NB4 (cell line): ENCODE data around the gene MYO15A.

Source experiments
- CTCF ChIP-seq: IDR thresholded peaks from one replicate; pipeline ENCODE4 v1.5.1; 2012; ENCODE audit warnings: low read depth, low read length
- MYC ChIP-seq: IDR thresholded peaks from 2 replicates; pipeline ENCODE4 v1.6.1; 2011; ENCODE audit warnings: low read depth, low read length
- POLR2A ChIP-seq: IDR thresholded peaks from 2 replicates; pipeline ENCODE4 v1.6.1; 2011; ENCODE audit warnings: mild to moderate bottlenecking; ENCODE audit not compliant: insufficient read length; ENCODE audit errors: extremely low read depth

- TF ChIP-seq CTCF: no peak
- TF ChIP-seq POLR2A: no peak
- TF ChIP-seq MYC: no peak
Observed at GRCh38 chr17:18163547-18163946, 55.0 kb downstream of the MYO15A start.
